Lower leg skin (tissue), 3 donors: ENCODE results near the gene ARNT2.

Source experiments
- CTCF ChIP-seq, 3 donors: fragments of 450-650 bp; IDR thresholded peaks; one replicate each; pipeline ENCODE4 v1.5.1; 2016; ENCODE audit warnings: antibody characterized with exemption in 3 of 3, mild to moderate bottlenecking in 3 of 3, moderate library complexity in 2 of 3
- POLR2A ChIP-seq, 2 donors: fragments of 450-650 bp; IDR thresholded peaks; one replicate each; pipeline ENCODE4 v1.6.1; 2016 to 2017; ENCODE audit warnings: antibody characterized with exemption in 2 of 2, mild to moderate bottlenecking in 1 of 2, moderate library complexity in 1 of 2

GRCh38 chr15:80419546-80419945, 15.4 kb downstream of the ARNT2 start:
- TF ChIP-seq CTCF (IDR thresholded peaks at IDR 0.05), result no peak
- TF ChIP-seq POLR2A (IDR thresholded peaks at IDR 0.05), result no peak
